Esophagus muscularis mucosa (tissue), 4 donors: Measurements from ENCODE around the gene ACSL4. TPM values are rescaled to one million over a fixed set of nuclear protein-coding genes. Genes with fewer than 3 reads are reported as not detected.
"Not testable (repeated sequence)": the region's sequence is repeated elsewhere in the genome, so short reads cannot be mapped to it uniquely, and the experiment has no call there.

Source experiments
- DNase-seq: peaks from one replicate; pipeline ENCODE4 v3.0.0-alpha.2; 2017; ENCODE audit errors: extremely low spot score
- H3K27ac ChIP-seq, 4 donors: fragments of 200-600 bp; sonication (generic); replicated peaks in 1 of 4; 1 replicate in 3 of 4; 2 replicates in 1 of 4; pipeline ENCODE4 v1.5.1; 2016 to 2019; ENCODE audit warnings: mild to moderate bottlenecking in 1 of 4
- H3K27me3 ChIP-seq, 4 donors: fragments of 200-600 bp; sonication (generic); one replicate each; pipeline versions ENCODE4 v1.5.1 to v1.6.0; 2016 to 2019
- H3K36me3 ChIP-seq, 4 donors: fragments of 200-600 bp; sonication (generic); one replicate each; pipeline ENCODE4 v1.5.1; 2016 to 2019
- H3K4me1 ChIP-seq, 4 donors: fragments of 200-600 bp; sonication (generic); one replicate each; pipeline ENCODE4 v1.5.1; 2016 to 2019
- H3K4me3 ChIP-seq, 4 donors: fragments of 200-600 bp; sonication (generic); 1 replicate in 2 of 4; 2 replicates in 2 of 4; pipeline ENCODE4 v1.5.1; 2016 to 2019; ENCODE audit warnings: mild to moderate bottlenecking in 4 of 4, moderate library complexity in 1 of 4
- H3K9me3 ChIP-seq, 4 donors: fragments of 200-600 bp; sonication (generic); 1 replicate in 3 of 4; 2 replicates in 1 of 4; pipeline ENCODE4 v1.5.1; 2016 to 2019
- CTCF ChIP-seq, 3 experiments: fragments of 200-600 bp in 2 of 3; fragments of 450-650 bp in 1 of 3; sonication (generic) in 2 of 3; IDR thresholded peaks; one replicate each; pipeline ENCODE4 v1.5.1; 2017 to 2019; ENCODE audit warnings: antibody characterized with exemption in 3 of 3, mild to moderate bottlenecking in 2 of 3, moderate library complexity in 1 of 3
- EP300 ChIP-seq: sonication (generic); formaldehyde crosslinking; IDR thresholded peaks from one replicate; pipeline ENCODE4 v1.6.1; 2017; ENCODE audit warnings: antibody characterized with exemption
- POLR2A ChIP-seq: fragments of 450-650 bp; IDR thresholded peaks from one replicate; pipeline ENCODE4 v1.6.1; 2017; ENCODE audit warnings: antibody characterized with exemption, moderate library complexity, mild to moderate bottlenecking, low read depth
- POLR2AphosphoS5 ChIP-seq, 2 donors: sonication (generic); formaldehyde crosslinking; IDR thresholded peaks; one replicate each; pipeline ENCODE4 v1.6.1; 2017; ENCODE audit warnings: antibody characterized with exemption in 2 of 2
- WGBS: methylation state at CpG from one replicate; pipeline ENCODE4 v1.1.5; 2018; 5-methylcytosine and 5-hydroxymethylcytosine counted together
- intact Hi-C: fragments of 100-400 bp; cut with DNase I; formaldehyde crosslinking; loops from one replicate; pipeline ENCODE4 v1.15.1; 2023
- total RNA-seq, 4 donors: library from RNA; depleted of rRNA; stranded (reverse); fragments of >200 nt; gene quantifications; one replicate each; pipeline versions ENCODE4 v1.1.0 to v1.2.1, GENCODE V29; 2016

The ACSL4 gene
- total RNA-seq, 4 donors from 2014 or later, result 34.9 to 61.5 (median 47.9) TPM

- WGBS, result 80% methylated on average over 4 of the region's 4 CpGs
- no peaks in the 10 kb centered on the region for H3K27me3 ChIP-seq
- intact Hi-C loops, result no loop called here
Observed at GRCh38 chrX:109655502-109656201, 77.4 kb downstream of the ACSL4 start.

DNA sequence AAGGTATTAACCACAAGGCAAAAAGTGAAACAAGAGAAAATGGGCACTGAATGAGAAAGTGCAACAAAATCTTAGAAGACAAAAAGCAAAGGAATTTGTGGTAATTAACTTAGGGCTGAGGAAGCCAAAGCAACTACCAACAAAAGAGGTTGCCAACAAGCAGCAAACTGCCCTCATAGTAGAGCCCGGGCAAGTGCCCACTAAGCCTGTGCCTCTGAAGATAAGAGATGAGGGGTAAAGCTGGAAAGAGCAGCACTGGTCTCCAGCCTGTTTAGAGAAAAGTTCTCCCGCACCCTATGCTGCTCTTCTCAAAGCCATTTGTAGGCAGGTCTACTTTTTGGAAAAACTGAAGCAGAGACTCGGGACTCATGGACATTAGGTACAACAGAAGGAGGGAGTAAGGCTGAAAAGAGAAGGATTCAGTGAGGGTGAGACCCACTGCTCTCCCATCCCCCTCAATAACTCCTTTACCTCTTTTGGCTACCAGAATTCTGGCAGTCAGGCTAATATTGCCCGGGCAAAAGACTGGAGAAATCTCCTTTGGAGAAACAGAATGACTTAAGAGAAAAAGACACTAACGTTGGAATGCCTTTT lies 78.4 kb downstream of the ACSL4 start:
- WGBS, result 77% methylated on average over 5 of the region's 5 CpGs

More at GRCh38 chrX:109655502-109656201, 77.4 kb downstream of the ACSL4 start:
- H3K36me3 ChIP-seq, result peaks cover 0 to 14% (median 5%) of the 10 kb centered on the region in 4 donors
- no peak overlapping the region for H3K27ac ChIP-seq
- H3K4me3 ChIP-seq, result no peak overlapping the region
- no peak for TF ChIP-seq CTCF (IDR thresholded peaks at IDR 0.05)
- no peak for TF ChIP-seq EP300
- no peak for TF ChIP-seq POLR2AphosphoS5 (IDR thresholded peaks at IDR 0.05)
- no peak for TF ChIP-seq POLR2A
- H3K4me1 ChIP-seq, result no peaks in the 10 kb centered on the region
- no peak for DNase-seq
- H3K9me3 ChIP-seq, result no peaks in the 10 kb centered on the region

DNA sequence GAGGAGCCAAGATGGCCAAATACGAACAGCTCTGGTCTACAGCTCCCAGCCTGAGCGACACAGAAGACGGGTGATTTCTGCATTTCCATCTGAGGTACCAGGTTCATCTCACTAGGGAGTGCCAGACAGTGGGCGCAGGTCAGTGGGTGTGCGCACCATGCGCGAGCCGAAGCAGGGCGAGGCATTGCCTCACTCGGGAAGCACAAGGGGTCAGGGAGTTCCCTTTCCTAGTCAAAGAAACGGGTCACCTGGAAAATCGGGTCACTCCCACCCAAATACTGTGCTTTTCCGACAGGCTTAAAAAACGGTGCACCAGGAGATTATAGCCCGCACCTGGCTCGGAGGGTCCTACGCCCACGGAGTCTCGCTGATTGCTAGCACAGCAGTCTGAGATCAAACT lies 88.4 kb downstream of the ACSL4 start:
- intact Hi-C loops, H3K27ac ChIP-seq, DNase-seq, H3K4me3 ChIP-seq, H3K4me1 ChIP-seq, H3K9me3 ChIP-seq, H3K36me3 ChIP-seq, H3K27me3 ChIP-seq: not testable (repeated sequence)
- WGBS, result over 99% methylated on average over 8 of the region's 19 CpGs

More for the DNA sequence above, 78.4 kb downstream of the ACSL4 start:
- no peak overlapping the region for H3K27ac ChIP-seq
- TF ChIP-seq CTCF (IDR thresholded peaks at IDR 0.05) (no peak), POLR2AphosphoS5 (IDR thresholded peaks at IDR 0.05) (no peak)
- DNase-seq, result no peak
- no peaks in the 10 kb centered on the region for H3K4me1 ChIP-seq
- no peak overlapping the region for H3K4me3 ChIP-seq
- no peaks in the 10 kb centered on the region for H3K27me3 ChIP-seq
- H3K36me3 ChIP-seq, result peaks cover 0 to 14% (median 5%) of the 10 kb centered on the region in 4 donors
- H3K9me3 ChIP-seq, result no peaks in the 10 kb centered on the region
- intact Hi-C loops, result no loop called here

- H3K27ac ChIP-seq, result no peak overlapping the region
- TF ChIP-seq CTCF (IDR thresholded peaks at IDR 0.05) (no peak), POLR2A (no peak), POLR2AphosphoS5 (IDR thresholded peaks at IDR 0.05) (no peak)
- H3K27me3 ChIP-seq, result no peaks in the 10 kb centered on the region
- WGBS, result 72% methylated on average over 2 of the region's 2 CpGs
- no peak overlapping the region for H3K4me3 ChIP-seq
- no peaks in the 10 kb centered on the region for H3K9me3 ChIP-seq
- H3K36me3 ChIP-seq, result no peaks in the 10 kb centered on the region
- intact Hi-C loops, result no loop called here
- no peaks in the 10 kb centered on the region for H3K4me1 ChIP-seq
- no peak for DNase-seq
Observed at GRCh38 chrX:109643687-109644086, 89.4 kb downstream of the ACSL4 start.

- no peaks in the 10 kb centered on the region for H3K4me1 ChIP-seq
Observed at GRCh38 chrX:109638158-109638557, 94.9 kb downstream of the ACSL4 start.

GRCh38 chrX:109637477-109637876 lies 95.6 kb downstream of the ACSL4 start:
- H3K36me3 ChIP-seq, H3K27me3 ChIP-seq, H3K4me3 ChIP-seq, H3K9me3 ChIP-seq, DNase-seq, H3K27ac ChIP-seq, H3K4me1 ChIP-seq: not testable (repeated sequence)
- WGBS, result 83% methylated on average over 2 of the region's 2 CpGs
- intact Hi-C loops, result loop anchor here (5.0 kb wide), 1 partner anchor 150 kb away; no protein-coding TSS in a partner anchor

More at GRCh38 chrX:109638158-109638557, 94.9 kb downstream of the ACSL4 start:
- intact Hi-C loops, result loop anchor here (5.0 kb wide), 1 partner anchor 151 kb away; no protein-coding TSS in a partner anchor
- 62% methylated on average over 1 of the region's 1 CpG for WGBS
- Histone ChIP-seq H3K9me3 (no peaks in the 10 kb centered on the region), H3K27ac (no peak overlapping the region), H3K36me3 (no peaks in the 10 kb centered on the region), H3K27me3 (no peaks in the 10 kb centered on the region), H3K4me3 (no peak overlapping the region)
- no peak for TF ChIP-seq POLR2AphosphoS5 (IDR thresholded peaks at IDR 0.05)
- TF ChIP-seq CTCF (IDR thresholded peaks at IDR 0.05), result no peak
- no peak for TF ChIP-seq POLR2A
- no peak for TF ChIP-seq EP300
- DNase-seq, result no peak
